DMS114 treated with DMSO at 0.1 percent for 48 hours (cell line): ENCODE data around the gene ATOSB.

Source experiments
- DNase-seq: peaks from one replicate; lab custom pipeline; 2025; ENCODE audit not compliant: unreplicated experiment; lab: John Stamatoyannopoulos, UW

ATOSB gene

GRCh38 chr9:35089434-35089833 is 26.2 kb downstream of the ATOSB start:
- no peak for DNase-seq

GRCh38 chr9:35085078-35085477 is 30.6 kb downstream of the ATOSB start:
- DNase-seq: no peak

- peak; percentile 79 for DNase-seq
These were observed 36.0 kb downstream of the ATOSB start, which contains the start of gene FANCG for GRCh38 chr9:35079426-35080341. Gene FANCG, minus strand, starts transcription at chr9:35079942. Its CDS starts 418 bp downstream, at chr9:35079524.

GRCh38 chr9:35079041-35079425 is 36.6 kb downstream of the ATOSB start:
- DNase-seq: no peak

- no peak for DNase-seq
These were observed 37.6 kb downstream of the ATOSB start for GRCh38 chr9:35078066-35078465.

GRCh38 chr9:35076848-35077247 is 38.8 kb downstream of the ATOSB start:
- DNase-seq: no peak

GRCh38 chr9:35075358-35075757 is 40.3 kb downstream of the ATOSB start:
- DNase-seq: no peak

- DNase-seq: no peak
These were observed 40.9 kb downstream of the ATOSB start for GRCh38 chr9:35074791-35075190.

GRCh38 chr9:35074141-35074540 is 41.5 kb downstream of the ATOSB start:
- no peak for DNase-seq

GRCh38 chr9:35073279-35073612 is 42.4 kb downstream of the ATOSB start:
- no peak for DNase-seq

GRCh38 chr9:35072461-35073278 is 43.0 kb downstream of the ATOSB start, which contains the start of gene VCP:
Gene VCP, minus strand, starts transcription at chr9:35072625. Its CDS starts 272 bp downstream, at chr9:35072353.
- peak; percentile 96 for DNase-seq

GRCh38 chr9:35071814-35072460 is 43.7 kb downstream of the ATOSB start:
- DNase-seq: peak; percentile 59

- DNase-seq: no peak
These were observed 44.5 kb downstream of the ATOSB start for GRCh38 chr9:35070823-35071813.

GRCh38 chr9:35069020-35069419 is 46.6 kb downstream of the ATOSB start:
- DNase-seq: no peak

- no peak for DNase-seq
These were observed 48.6 kb downstream of the ATOSB start for GRCh38 chr9:35067056-35067455.

- no peak for DNase-seq
These were observed 55.0 kb downstream of the ATOSB start for GRCh38 chr9:35060548-35061207.

- no peak for DNase-seq
These were observed 56.2 kb downstream of the ATOSB start for GRCh38 chr9:35059438-35059837.

- no peak for DNase-seq
These were observed 58.4 kb downstream of the ATOSB start for GRCh38 chr9:35057271-35057620.

- DNase-seq: no peak
These were observed 58.9 kb downstream of the ATOSB start for GRCh38 chr9:35056571-35057270.
